SK-N-SH (cell line): ENCODE measurements around the gene CPSF3.

Experiments
- CTCF ChIP-seq: fragments of 200-600 bp; sonication (generic); IDR thresholded peaks from 2 replicates; pipeline ENCODE4 v1.6.1; 2017; ENCODE audit warnings: antibody characterized with exemption, mild to moderate bottlenecking, moderate library complexity
- MAX ChIP-seq: IDR thresholded peaks from 2 replicates; pipeline ENCODE4 v1.4.0; 2012; ENCODE audit warnings: low read depth
- PBX3 ChIP-seq: IDR thresholded peaks from 2 replicates; pipeline ENCODE4; 2012
- POLR2AphosphoS5 ChIP-seq: IDR thresholded peaks from 2 replicates; pipeline ENCODE4 v1.6.1; 2012; ENCODE audit warnings: low read depth, low read length

- TF ChIP-seq POLR2AphosphoS5, result no peak
- TF ChIP-seq MAX, result peak; percentile 62; the same call in 1 of the 2 replicates
- no peak for TF ChIP-seq CTCF
- TF ChIP-seq PBX3, result peak; percentile 84
These were observed 944 bp upstream of the CPSF3 start for GRCh38 chr2:9422321-9423099.
